Fibroblast of pulmonary artery (primary cell): Measurements from ENCODE around the gene IFT172.

ENCODE experiments used
- DNase-seq: peaks from one replicate; pipeline ENCODE4 v3.0.0-alpha.2; 2010; ENCODE audit warnings: low read depth
- H3K4me3 ChIP-seq: replicated peaks from 2 replicates; pipeline ENCODE4 v1.5.1; 2011; ENCODE audit warnings: low read depth, mild to moderate bottlenecking, control low read depth, low read length, moderate library complexity
- CTCF ChIP-seq: IDR thresholded peaks from 2 replicates; pipeline ENCODE4 v1.5.1; 2011; ENCODE audit warnings: mild to moderate bottlenecking, control low read depth, low read length, inconsistent platforms; ENCODE audit errors: missing control alignments

IFT172 gene

GRCh38 chr2:27520316-27520715, 30.8 kb upstream of the IFT172 start:
- H3K4me3 ChIP-seq: no peak overlapping the region
- DNase-seq: no peak
- TF ChIP-seq CTCF: no peak

DNA sequence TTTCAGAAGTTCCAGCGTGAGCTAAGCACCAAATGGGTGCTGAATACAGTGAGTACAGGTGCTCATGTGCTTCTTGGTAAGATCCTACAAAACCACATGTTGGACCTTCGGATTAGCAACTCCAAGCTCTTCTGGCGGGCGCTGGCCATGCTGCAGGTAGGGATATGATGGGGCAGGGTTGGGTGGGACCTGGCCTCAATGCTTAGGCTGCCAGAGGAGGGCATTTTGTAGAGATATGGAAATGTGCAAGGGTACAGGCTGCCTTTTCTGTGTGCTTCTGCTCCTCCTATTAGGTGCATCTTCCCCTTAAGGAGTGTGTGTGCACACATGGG, 29.2 kb upstream of the IFT172 start:
- TF ChIP-seq CTCF: no peak
- no peak overlapping the region for H3K4me3 ChIP-seq
- no peak for DNase-seq

- DNase-seq: no peak
- TF ChIP-seq CTCF: no peak
- H3K4me3 ChIP-seq: no peak overlapping the region
Observed at GRCh38 chr2:27518113-27518781, 28.7 kb upstream of the IFT172 start.

DNA sequence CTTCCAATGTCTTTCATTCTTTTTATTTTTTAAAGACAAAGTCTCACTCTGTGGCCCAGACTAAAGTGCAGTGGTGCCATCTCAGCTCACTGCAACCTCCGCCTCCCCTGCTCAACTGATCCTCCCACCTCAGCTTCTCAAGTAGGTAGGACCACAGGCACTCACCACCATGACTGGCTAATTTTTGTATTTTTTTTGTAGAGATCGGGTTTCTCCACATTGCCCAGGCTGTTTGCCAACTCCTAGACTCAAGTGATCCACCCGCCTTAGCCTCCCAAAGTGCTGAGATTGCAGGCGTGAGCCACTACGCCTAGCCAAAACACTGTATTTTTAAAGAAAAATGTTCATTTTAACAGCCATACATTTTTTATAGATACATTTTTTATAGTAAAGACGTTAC, 19.8 kb upstream of the IFT172 start:
- H3K4me3 ChIP-seq: no peak overlapping the region
- no peak for TF ChIP-seq CTCF
- peak; percentile 24 for DNase-seq

DNA sequence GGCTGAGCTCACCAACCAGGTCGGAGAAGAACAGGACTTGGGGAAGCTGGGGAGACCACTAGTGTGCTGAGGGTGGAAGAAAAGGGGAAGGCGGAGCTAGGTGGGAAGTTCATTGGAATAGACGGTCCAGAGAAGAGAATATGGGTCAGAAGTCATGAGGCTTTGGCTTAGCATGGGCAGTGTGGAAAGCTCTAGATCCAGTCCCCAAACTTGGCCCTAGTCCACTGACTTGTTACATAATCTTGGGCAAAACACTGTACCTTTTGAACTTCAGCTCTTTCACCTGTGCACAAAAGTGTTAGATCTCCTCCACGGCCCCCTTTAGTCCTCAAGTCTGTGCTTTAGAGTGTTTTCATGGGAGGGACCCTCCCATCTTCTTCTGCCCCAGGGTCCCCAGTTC, 17.8 kb upstream of the IFT172 start:
- no peak overlapping the region for H3K4me3 ChIP-seq
- DNase-seq: no peak
- no peak for TF ChIP-seq CTCF

DNA sequence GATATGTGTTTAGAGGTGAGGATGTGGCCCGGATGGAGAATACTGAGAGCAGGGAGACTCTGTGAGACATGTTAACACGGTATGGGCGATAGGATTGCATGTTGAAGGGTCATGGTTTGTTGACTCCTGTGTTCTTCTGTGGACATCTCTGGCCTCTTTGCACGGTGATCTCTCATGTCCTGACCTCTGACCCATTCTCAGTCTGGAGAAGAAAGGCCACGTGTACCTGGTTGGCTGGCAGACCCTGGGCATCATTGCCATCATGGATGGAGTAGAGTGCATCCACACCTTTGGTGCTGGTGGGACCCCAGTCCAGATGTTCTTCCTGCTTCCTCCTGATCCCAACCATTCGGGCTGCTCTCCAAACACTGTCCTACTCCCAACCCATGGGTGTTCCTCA, 17.0 kb upstream of the IFT172 start:
- no peak for DNase-seq
- TF ChIP-seq CTCF: no peak
- H3K4me3 ChIP-seq: no peak overlapping the region

DNA sequence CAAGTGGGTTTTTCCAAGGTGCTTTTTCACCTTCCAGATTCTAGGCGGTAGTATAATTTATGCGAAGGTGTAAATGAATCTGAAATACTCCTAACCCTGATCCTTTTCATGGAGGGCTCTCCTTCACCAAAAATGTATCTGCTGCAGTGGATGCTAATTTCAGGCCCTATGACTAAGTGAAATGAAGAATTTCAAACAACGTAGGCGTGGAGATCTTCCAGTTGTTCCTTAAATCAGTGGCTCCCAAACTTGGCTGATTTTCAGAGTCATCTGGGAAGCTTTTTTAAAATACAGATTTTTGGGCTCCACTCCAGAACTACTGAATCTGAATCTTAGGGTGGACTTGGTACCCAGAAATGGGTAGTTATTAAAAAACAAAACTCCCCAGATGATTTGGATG, 12.6 kb upstream of the IFT172 start:
- peak; percentile 18 for DNase-seq
- H3K4me3 ChIP-seq: no peak overlapping the region
- no peak for TF ChIP-seq CTCF
